Body of pancreas (tissue), 4 donors: ENCODE measurements around the gene ARHGDIG. TPM values are rescaled to one million over a fixed set of nuclear protein-coding genes. Genes with fewer than 3 reads are reported as not detected.
A peak's percentile ranks its signal among the peaks of the same experiment; 100 is the strongest.

ENCODE experiments used
- ATAC-seq: fragments of 150-250 bp; one replicate; pipeline ENCODE4 v1.9.1; 2016
- DNase-seq, 4 donors: peaks; one replicate each; pipeline ENCODE4 v3.0.0-alpha.2; 2019
- H3K27ac ChIP-seq, 4 donors: fragments of 200-600 bp; sonication (generic); 1 replicate in 3 of 4; 2 replicates in 1 of 4; pipeline versions ENCODE4 v1.5.1 to v1.6.1; 2016 to 2019; ENCODE audit warnings: mild to moderate bottlenecking in 1 of 4, mixed read lengths in 1 of 4, moderate library complexity in 1 of 4
- H3K27me3 ChIP-seq, 2 donors: fragments of 200-600 bp; sonication (generic); one replicate each; pipeline ENCODE4 v1.6.0; 2016; ENCODE audit warnings: mild to moderate bottlenecking in 1 of 2
- H3K36me3 ChIP-seq, 2 donors: fragments of 200-600 bp; sonication (generic); replicated peaks in 1 of 2; 2 replicates each; pipeline ENCODE4 v1.5.1; 2016; ENCODE audit warnings: low read depth in 2 of 2; ENCODE audit not compliant: insufficient read depth in 1 of 2
- H3K4me1 ChIP-seq: fragments of 200-600 bp; sonication (generic); one replicate; pipeline ENCODE4 v1.6.0; 2016
- H3K4me3 ChIP-seq, 2 donors: fragments of 200-600 bp; sonication (generic); 1 replicate in 1 of 2; 2 replicates in 1 of 2; pipeline ENCODE4 v1.5.1; 2016 to 2019
- H3K9me3 ChIP-seq, 3 donors: fragments of 200-600 bp; sonication (generic); 1 replicate in 2 of 3; 2 replicates in 1 of 3; pipeline ENCODE4 v1.5.1; 2016
- CTCF ChIP-seq, 7 experiments: fragments of 450-650 bp in 4 of 7; fragments of 200-600 bp in 3 of 7; sonication (generic) in 3 of 7; IDR thresholded peaks; one replicate each; pipeline ENCODE4 v1.5.1; 2016 to 2019; ENCODE audit warnings: antibody characterized with exemption in 7 of 7
- POLR2A ChIP-seq, 3 donors: fragments of 450-650 bp; IDR thresholded peaks; one replicate each; pipeline ENCODE4 v1.6.1; 2016; ENCODE audit warnings: antibody characterized with exemption in 3 of 3, mild to moderate bottlenecking in 2 of 3
- WGBS, 2 donors: methylation state at CpG; one replicate each; pipeline ENCODE4 v1.1.5; 2017; 5-methylcytosine and 5-hydroxymethylcytosine counted together
- intact Hi-C: fragments of 100-400 bp; cut with DNase I; formaldehyde crosslinking; loops from one replicate; pipeline ENCODE4 v1.15.1; 2023
- total RNA-seq, 2 donors: library from RNA; depleted of rRNA; stranded (reverse); fragments of >200 nt; gene quantifications; one replicate each; pipeline ENCODE4 v1.1.0, GENCODE V29; 2016

ARHGDIG gene
- total RNA-seq, 2 donors from 2014 or later: 102 to 140 TPM

GRCh38 chr16:278863-279366 is 1.5 kb upstream of the ARHGDIG start:
- peak; percentile 56 for ATAC-seq
- Histone ChIP-seq H3K4me3 (peak overlapping the region in 1 of 2 donors; percentile 4), H3K4me1 (peaks cover 42% of the 10 kb centered on the region), H3K36me3 (no peaks in the 10 kb centered on the region), H3K27me3 (no peaks in the 10 kb centered on the region), H3K27ac (peak overlapping the region; percentile 68 to 91 (median 80)), H3K9me3 (no peaks in the 10 kb centered on the region)
- WGBS, 2 donors: 24 to 32% methylated on average over 5 to 6 of the region's 6 CpGs
- DNase-seq: peak; percentile 78 to 94 (median 89)
- no peak for TF ChIP-seq CTCF (IDR thresholded peaks at IDR 0.05)
- peak; percentile 44 to 89 (median 58) for TF ChIP-seq POLR2A (IDR thresholded peaks at IDR 0.05)
- intact Hi-C loops: no loop called here

- H3K36me3 ChIP-seq: no peaks in the 10 kb centered on the region
- no peaks in the 10 kb centered on the region for H3K9me3 ChIP-seq
- intact Hi-C loops: no loop called here
- peaks cover 37% of the 10 kb centered on the region for H3K4me1 ChIP-seq
- 34 to 40% methylated on average over 1 to 7 of the region's 7 CpGs for WGBS, 2 donors
- H3K4me3 ChIP-seq: peak overlapping the region in 1 of 2 donors; percentile 4
- peak overlapping the region; percentile 68 to 91 (median 80) for H3K27ac ChIP-seq
- TF ChIP-seq POLR2A (IDR thresholded peaks at IDR 0.05) (no peak), CTCF (IDR thresholded peaks at IDR 0.05) (no peak)
- H3K27me3 ChIP-seq: no peaks in the 10 kb centered on the region
- DNase-seq: no peak
- ATAC-seq: no peak
Measured at GRCh38 chr16:279531-279930, 860 bp upstream of the ARHGDIG start.

- H3K27me3 ChIP-seq: no peaks in the 10 kb centered on the region
- no peak for TF ChIP-seq POLR2A (IDR thresholded peaks at IDR 0.05)
- no peak for TF ChIP-seq CTCF (IDR thresholded peaks at IDR 0.05)
- H3K36me3 ChIP-seq: no peaks in the 10 kb centered on the region
- H3K27ac ChIP-seq: peak overlapping the region; percentile 68 to 91 (median 80)
- ATAC-seq (no peak), DNase-seq (no peak)
- intact Hi-C loops: no loop called here
- peaks cover 37% of the 10 kb centered on the region for H3K4me1 ChIP-seq
- H3K4me3 ChIP-seq: peak overlapping the region in 1 of 2 donors; percentile 36
- no peaks in the 10 kb centered on the region for H3K9me3 ChIP-seq
- WGBS, 2 donors: 6% methylated on average over 24 of the region's 47 CpGs; no CpG with 5 or more reads in 1 of the 2 donors
Measured at GRCh38 chr16:280005-280460, 358 bp upstream of the ARHGDIG start.

- Histone ChIP-seq H3K27me3 (no peaks in the 10 kb centered on the region), H3K27ac (peak overlapping the region; percentile 82 to 90 (median 87)), H3K4me1 (peaks cover 35% of the 10 kb centered on the region), H3K9me3 (no peaks in the 10 kb centered on the region), H3K4me3 (peak overlapping the region in 1 of 2 donors; percentile 43), H3K36me3 (no peaks in the 10 kb centered on the region)
- intact Hi-C loops: no loop called here
- ATAC-seq (no peak), DNase-seq (no peak)
- TF ChIP-seq CTCF (IDR thresholded peaks at IDR 0.05) (no peak), POLR2A (IDR thresholded peaks at IDR 0.05) (peak in 1 of 3 donors; percentile 9)
- WGBS, 2 donors: 0 to 20% methylated on average over 3 to 27 of the region's 27 CpGs
Measured at GRCh38 chr16:280991-281659, 734 bp downstream of the ARHGDIG start.
